K562 (cell line): ENCODE measurements around the gene ZNF768.

ENCODE experiments used
- BMI1 ChIP-seq: fragments of 150-350 bp; IDR thresholded peaks from 2 replicates; pipeline ENCODE4 v1.6.1; 2014; ENCODE audit warnings: low read length
- CC2D1A ChIP-seq: fragments of 450-650 bp; IDR thresholded peaks from 2 replicates; pipeline ENCODE4 v1.6.1; 2017; ENCODE audit warnings: mild to moderate bottlenecking
- CTCF ChIP-seq, 3 experiments: IDR thresholded peaks in 2 of 3; conservative IDR thresholded peaks in 1 of 3; 2 replicates each; pipeline ENCODE4 v1.5.1; 2011 to 2012; ENCODE audit warnings: low read length in 3 of 3, mild to moderate bottlenecking in 3 of 3, control low read depth in 2 of 3, improper control_type of control experiment in 1 of 3, inconsistent platforms in 1 of 3, low read depth in 1 of 3, mixed read lengths in 1 of 3, moderate library complexity in 1 of 3; ENCODE audit not compliant: insufficient read depth in 2 of 3
- E2F8 ChIP-seq: fragments of 450-650 bp; IDR thresholded peaks from 2 replicates; pipeline ENCODE4 v1.7.1; 2018; ENCODE audit warnings: mild to moderate bottlenecking, low read depth; ENCODE audit not compliant: partially characterized antibody
- EWSR1 ChIP-seq: fragments of 450-650 bp; IDR thresholded peaks from 2 replicates; pipeline ENCODE4 v1.6.1; 2018; ENCODE audit warnings: borderline replicate concordance, mild to moderate bottlenecking, low read depth, moderate library complexity; ENCODE audit not compliant: partially characterized antibody
- GTF2F1 ChIP-seq: IDR thresholded peaks from 2 replicates; pipeline ENCODE4 v1.6.1; 2011; ENCODE audit warnings: low read depth, low read length, improper control_type of control experiment
- NRF1 ChIP-seq, 2 experiments: fragments of 450-650 bp; IDR thresholded peaks in 1 of 2; conservative IDR thresholded peaks in 1 of 2; 2 replicates each; pipeline ENCODE4 v1.6.1; 2014; ENCODE audit warnings: mild to moderate bottlenecking in 2 of 2
- PATZ1 ChIP-seq: fragments of 250-450 bp; sonication (Bioruptor Pico); IDR thresholded peaks from 2 replicates; pipeline ENCODE4 v1.5.0; 2020; ENCODE audit warnings: mild to moderate bottlenecking, borderline replicate concordance
- POLR2AphosphoS5 ChIP-seq: IDR thresholded peaks from 2 replicates; pipeline ENCODE4 v1.6.1; 2011; ENCODE audit warnings: mild to moderate bottlenecking, low read depth, low read length, moderate library complexity; ENCODE audit not compliant: control insufficient read depth, insufficient read depth
- POLR3G ChIP-seq: IDR thresholded peaks from 2 replicates; pipeline ENCODE4 v1.6.1; 2011; ENCODE audit not compliant: insufficient read length, insufficient replicate concordance; ENCODE audit errors: extremely low read depth
- RBFOX2 ChIP-seq: fragments of 200-400 bp; formaldehyde crosslinking; IDR thresholded peaks from 2 replicates; pipeline ENCODE4 v1.6.1; 2017; ENCODE audit warnings: low read depth, mild to moderate bottlenecking, low read length, moderate library complexity
- SRSF9 ChIP-seq: fragments of 200-400 bp; formaldehyde crosslinking; IDR thresholded peaks from 2 replicates; pipeline ENCODE4 v1.6.1; 2017; ENCODE audit warnings: low read depth, low read length, borderline replicate concordance
- USF2 ChIP-seq: sonication (generic); formaldehyde crosslinking; IDR thresholded peaks from 2 replicates; pipeline ENCODE4 v1.5.0; 2020; ENCODE audit warnings: missing genetic modification reagents
- YY1 ChIP-seq, 3 experiments: IDR thresholded peaks; 2 replicates each; pipeline ENCODE4 v1.6.1; 2011; ENCODE audit warnings: low read length in 2 of 3, mild to moderate bottlenecking in 2 of 3, moderate library complexity in 2 of 3, borderline replicate concordance in 1 of 3, control low read depth in 1 of 3, low read depth in 1 of 3; ENCODE audit not compliant: insufficient read depth in 3 of 3, insufficient replicate concordance in 2 of 3, control insufficient read depth in 1 of 3, insufficient read length in 1 of 3; ENCODE audit errors: extremely low read depth in 1 of 3

- TF ChIP-seq E2F8 (no peak), CTCF (IDR thresholded peaks at IDR 0.05 in 2 of 3, conservative IDR thresholded peaks at IDR 0.05 in 1 of 3; ENCODE audit: insufficient read depth in 2 of 3, low read depth in 1 of 3, low read length in 3 of 3) (no peak), NRF1 (conservative IDR thresholded peaks at IDR 0.05 in 1 of 2, IDR thresholded peaks at IDR 0.05 in 1 of 2) (no peak), RBFOX2 (no peak), YY1 (IDR thresholded peaks at IDR 0.05; ENCODE audit: borderline replicate concordance in 1 of 3, control insufficient read depth in 1 of 3, extremely low read depth in 1 of 3, insufficient read depth in 3 of 3, insufficient read length in 1 of 3, insufficient replicate concordance in 2 of 3, low read depth in 1 of 3, low read length in 2 of 3) (no peak), GTF2F1 (no peak), POLR3G (no peak), BMI1 (no peak), SRSF9 (no peak), USF2 (CRISPR knock-in tag) (no peak), EWSR1 (no peak), POLR2AphosphoS5 (no peak), CC2D1A (no peak), PATZ1 (CRISPR knock-in tag) (no peak)
Observed at GRCh38 chr16:30569281-30569680, 42.9 kb upstream of the ZNF768 start.
